HG03378 (cell line): ENCODE results near the gene NUTF2.
A peak's percentile ranks its signal among the peaks of the same experiment; 100 is the strongest.
"Not testable (repeated sequence)": the region's sequence is repeated elsewhere in the genome, so short reads cannot be mapped to it uniquely, and the experiment has no call there.

Experiments
- ATAC-seq: cut with Tn5 transposase; IDR thresholded peaks from one replicate; pipeline ENCODE4 v1.9.1; 2021; ENCODE audit warnings: mild to moderate bottlenecking, moderate library complexity; ENCODE audit not compliant: unreplicated experiment

The NUTF2 gene

DNA sequence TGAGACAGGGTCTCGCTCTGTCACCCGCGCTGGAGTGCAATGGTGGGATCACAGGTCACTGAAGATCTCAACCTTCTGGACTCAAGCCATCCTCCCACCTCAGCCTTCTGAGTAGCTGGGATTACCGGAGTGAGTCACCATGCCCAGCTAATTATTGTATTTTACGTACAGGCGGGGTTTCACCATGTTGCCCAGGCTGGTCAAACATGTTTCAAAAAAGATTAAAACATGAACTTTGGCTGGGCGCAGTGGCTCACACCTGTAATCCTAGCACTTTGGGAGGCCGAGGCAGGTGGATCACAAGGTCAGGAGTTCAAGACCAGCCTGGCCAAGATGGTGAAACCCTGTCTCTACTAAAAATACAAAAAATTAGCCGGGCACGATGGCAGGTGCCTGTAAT, 9.5 kb upstream of the NUTF2 start:
- not testable (repeated sequence) for ATAC-seq

DNA sequence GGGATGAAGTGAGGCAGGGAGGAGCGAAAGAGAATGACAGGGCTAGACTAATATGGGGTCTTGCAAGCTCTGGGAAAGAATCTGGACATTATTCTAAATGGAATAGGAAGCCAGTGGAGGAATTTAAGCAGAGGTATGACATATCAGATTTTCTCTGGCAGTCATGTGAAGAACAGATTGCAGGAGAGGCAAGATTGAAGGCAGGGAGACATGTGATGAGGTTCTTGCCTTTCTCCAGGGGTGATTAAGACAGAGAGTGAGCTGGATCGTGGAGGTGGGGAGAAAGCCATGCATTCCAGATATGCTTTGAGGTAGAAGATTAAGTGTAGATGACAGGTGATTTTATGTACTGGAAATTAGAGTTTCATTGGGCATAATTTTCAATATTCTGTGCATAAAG, 8.9 kb upstream of the NUTF2 start:
- ATAC-seq = no peak

DNA sequence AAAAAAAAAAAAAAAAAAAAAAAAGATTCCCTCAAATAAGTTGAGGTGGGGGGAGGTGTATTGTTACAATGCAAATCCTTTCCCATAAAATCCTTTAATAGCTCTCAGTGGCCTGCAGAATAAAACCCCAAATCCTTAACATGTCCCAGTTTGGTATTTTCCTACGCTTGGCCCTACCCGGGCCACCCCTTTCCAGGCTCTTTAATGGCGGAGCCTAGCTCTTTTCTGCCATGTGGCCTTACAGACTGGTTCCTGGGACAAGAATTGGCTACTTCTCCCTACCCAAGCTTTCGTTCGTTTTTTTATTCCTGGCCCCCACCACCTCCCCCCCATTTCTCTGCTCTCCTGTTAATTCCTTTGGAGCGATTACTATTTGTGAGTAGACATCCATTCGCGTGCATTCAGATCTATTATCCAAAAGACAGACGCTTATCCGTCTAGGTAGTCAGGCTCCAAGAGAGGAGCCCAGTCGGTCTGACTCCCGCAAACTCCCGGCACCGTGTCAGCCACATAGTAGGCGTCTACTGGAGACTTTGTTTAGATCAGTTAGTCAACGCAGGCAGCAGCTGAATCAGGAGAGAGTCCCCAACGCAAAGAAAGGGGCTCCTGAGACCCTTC, 5.4 kb upstream of the NUTF2 start:
- no peak for ATAC-seq

DNA sequence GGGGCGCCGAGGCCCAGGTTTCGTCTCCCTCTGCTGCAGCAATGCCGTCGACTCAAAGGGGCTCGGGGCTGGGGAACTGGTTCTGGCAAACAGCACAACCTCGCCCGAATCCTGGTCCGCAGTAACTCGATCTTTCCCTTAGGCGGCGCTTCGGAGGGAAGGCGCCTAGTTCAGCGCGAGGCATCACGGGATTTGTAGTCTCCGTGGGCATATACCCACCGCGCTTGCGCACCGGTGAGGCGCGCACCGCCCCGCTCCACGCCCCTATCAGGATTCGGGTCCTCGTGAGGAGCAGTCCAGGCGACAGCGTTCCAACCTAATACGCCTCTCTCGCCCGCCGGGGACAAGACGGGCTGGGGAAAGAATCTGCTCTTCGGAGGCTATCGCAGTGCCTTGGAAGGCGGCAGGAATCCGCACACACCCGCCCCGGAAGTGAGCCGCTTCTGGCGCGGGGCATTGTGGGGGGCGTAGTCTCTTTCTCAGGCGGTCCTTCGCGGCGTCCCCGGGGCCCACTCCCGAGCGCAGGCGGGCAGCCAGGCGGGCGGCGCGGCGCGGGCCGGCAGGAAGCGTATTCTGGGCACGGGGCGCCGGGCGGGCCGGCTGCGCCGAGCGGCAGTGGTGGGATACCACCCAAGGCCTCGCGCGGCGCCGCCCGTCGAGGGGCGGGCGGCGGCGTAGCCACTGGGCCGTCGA, 4.8 kb upstream of the NUTF2 start, which contains the start of gene THAP11:
THAP11 (plus strand) TSS at position 505 of the 693 bp plus-strand sequence. CDS start 235 bp downstream, outside the sequence.
- ATAC-seq = peak; percentile 48

DNA sequence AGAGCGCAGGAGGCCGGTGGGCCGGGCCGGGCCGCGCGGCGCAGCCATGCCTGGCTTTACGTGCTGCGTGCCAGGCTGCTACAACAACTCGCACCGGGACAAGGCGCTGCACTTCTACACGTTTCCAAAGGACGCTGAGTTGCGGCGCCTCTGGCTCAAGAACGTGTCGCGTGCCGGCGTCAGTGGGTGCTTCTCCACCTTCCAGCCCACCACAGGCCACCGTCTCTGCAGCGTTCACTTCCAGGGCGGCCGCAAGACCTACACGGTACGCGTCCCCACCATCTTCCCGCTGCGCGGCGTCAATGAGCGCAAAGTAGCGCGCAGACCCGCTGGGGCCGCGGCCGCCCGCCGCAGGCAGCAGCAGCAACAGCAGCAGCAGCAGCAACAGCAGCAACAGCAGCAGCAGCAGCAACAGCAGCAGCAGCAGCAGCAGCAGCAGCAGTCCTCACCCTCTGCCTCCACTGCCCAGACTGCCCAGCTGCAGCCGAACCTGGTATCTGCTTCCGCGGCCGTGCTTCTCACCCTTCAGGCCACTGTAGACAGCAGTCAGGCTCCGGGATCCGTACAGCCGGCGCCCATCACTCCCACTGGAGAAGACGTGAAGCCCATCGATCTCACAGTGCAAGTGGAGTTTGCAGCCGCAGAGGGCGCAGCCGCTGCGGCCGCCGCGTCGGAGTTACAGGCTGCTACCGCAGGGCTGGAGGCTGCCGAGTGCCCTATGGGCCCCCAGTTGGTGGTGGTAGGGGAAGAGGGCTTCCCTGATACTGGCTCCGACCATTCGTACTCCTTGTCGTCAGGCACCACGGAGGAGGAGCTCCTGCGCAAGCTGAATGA, 4.0 kb upstream of the NUTF2 start:
- ATAC-seq = no peak

DNA sequence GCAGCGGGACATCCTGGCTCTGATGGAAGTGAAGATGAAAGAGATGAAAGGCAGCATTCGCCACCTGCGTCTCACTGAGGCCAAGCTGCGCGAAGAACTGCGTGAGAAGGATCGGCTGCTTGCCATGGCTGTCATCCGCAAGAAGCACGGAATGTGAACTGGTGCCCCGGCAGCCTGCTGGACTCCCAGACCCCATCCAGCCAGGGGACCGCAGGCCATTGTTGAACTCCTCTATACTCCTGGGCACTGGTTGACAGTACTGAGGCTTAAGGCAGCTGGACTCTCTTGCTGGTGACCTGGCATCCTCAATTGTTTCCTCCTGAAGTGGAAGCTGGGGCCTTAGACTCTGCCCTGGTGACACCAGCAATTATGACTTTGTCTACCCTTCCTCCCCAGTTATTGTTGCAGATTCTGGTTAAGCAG, 3.4 kb upstream of the NUTF2 start:
- ATAC-seq = no peak

DNA sequence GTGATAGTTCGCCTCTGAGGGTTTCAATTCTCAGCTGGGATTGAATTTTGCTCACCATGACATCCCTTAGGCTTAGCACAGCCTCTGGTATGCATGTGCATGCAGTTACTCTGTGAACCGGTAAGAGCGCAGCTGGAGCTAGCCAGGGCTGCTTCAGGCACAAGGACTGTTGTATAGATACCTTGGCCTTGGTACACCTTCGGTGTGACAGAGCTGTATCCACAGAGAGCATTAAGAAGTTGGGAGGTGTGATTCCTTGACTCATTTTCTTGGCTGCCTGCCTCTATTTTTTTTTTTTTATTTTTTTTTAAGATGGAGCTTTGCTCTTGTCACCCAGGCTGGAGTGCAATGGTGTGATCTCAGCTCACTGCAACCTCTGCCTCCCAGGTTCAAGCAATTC, 2.2 kb upstream of the NUTF2 start:
- no peak for ATAC-seq

DNA sequence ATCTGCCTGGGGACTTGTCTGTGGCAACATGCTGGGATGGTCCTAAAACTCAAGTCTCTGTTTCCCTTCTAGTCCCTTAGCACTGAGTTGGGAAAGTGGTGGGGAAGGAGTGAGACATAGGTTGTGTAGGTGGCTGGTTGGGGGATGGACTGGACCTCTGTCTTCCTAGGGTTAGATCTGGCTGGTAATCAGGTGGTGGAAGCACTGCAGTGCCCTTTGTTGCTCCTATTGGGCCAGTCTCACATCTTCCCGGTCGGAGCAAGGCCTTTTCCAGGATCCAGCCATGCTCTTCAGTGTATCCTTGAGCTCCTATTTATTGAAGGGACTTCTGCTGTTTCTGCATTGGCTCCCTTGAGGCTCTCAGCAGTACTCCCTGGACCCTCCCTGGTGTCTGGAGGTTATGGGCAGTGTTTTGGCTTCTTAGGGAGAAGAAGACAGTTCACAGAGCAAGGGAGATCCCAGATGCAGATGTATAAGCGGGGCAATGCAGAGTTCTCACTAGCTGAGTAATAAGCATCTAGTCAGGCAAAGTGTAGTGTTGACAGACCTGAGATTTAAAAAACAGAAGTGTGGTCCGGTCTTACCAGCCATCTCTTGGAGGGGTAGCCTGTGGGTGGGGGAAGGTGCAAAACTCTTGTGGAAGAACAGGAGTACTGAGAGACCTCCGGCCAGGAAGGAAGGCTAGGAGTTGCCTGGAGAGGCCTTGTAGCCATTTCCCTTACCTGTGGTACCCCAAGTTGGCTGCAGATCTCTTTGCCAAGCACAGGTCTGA, 1.3 kb upstream of the NUTF2 start:
- ATAC-seq = no peak

DNA sequence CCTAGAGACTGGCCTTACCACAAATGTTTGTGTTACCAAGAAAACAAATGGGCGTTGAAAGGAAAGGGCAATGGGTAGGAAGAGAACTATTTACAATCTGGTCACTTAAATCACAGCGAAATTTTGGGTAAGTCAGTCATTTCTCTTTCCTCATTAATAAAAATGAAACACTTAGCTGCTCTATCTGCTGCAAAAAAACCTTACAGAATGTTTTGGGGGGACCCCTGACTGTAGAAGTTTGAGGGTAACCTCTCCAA, 742 bp upstream of the NUTF2 start:
- no peak for ATAC-seq

DNA sequence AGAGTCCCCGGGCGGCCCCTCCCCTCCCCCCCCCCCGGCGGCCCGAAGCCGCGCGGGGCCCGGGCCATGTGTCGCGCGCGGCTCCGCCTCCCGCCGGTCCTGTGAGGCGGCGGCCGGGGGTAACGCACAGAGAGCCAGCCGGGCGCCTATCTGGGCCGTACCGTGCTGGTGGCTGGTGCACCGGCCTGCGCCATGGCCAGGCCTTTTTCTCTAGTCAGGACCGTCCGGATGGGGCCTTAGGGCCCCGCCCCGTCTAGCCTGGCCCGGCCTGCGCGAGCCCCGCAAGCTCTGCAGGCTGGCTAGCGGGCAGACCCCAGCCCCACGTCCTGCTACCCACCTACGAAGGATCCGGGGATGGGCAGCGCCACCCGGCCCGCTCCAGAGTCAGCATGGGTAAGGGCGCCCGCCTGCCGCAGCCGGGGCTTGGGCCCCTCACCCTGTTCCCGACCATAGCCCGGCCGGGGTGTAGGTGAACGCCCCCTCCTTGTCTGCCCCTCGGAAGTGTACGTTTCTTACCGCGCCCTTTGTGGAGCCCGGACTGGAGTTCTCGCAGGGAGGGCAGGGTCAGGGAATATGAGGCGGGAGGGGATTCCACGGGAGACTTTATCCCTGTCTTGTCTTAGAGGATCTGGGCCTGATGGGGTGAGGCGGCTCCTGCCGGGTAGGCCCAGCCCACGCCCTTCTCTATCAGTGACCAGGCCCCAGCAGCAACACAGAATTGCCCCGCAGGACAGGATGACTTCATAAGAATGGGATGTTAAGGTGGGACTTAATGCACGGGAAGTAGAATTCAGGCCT, 530 bp downstream of the NUTF2 start, which contains the start of gene CENPT:
CENPT (minus strand) TSS at position 630 of the 798 bp plus-strand sequence. CDS start 13,834 bp downstream, outside the sequence.
- peak; percentile 18 for ATAC-seq

DNA sequence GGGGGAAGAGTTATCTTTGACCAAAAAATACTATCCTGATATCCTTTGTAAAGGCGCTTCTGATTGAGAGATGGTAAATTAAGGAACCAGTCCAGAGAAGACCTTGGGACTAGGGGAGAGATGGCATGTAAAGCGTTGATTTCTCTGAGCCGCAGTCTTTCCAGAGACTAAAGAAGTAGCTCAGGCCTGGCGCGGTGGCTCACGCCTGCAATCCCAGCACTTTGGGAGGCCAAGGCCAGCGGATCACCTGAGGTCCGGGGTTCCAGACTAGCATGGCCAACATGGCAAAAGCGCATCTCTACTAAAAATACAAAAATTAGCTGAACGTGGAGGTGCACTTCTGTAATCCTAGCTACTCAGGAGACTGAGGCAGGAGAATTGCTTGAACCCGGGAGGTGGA, 1.4 kb downstream of the NUTF2 start:
- no peak for ATAC-seq

DNA sequence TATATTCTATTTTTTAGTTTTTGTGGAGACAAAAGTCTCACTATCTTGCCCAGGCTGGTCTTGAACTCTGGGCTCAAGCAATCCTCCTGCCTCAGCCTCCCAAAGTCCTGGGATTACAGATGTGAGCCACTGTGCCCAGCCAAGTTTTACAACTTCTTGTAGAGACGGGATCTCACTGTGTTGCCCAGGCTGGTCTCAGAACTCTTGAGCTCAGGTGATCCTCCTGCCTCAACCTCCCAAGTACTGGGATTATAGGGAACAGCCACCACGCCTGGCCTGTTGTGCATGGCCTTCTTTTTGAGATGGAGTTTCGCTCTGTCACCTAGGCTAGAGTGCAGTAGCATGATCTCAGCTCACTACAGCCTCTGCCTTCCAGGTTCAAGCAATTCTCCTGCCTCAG, 6.9 kb downstream of the NUTF2 start:
- no peak for ATAC-seq

DNA sequence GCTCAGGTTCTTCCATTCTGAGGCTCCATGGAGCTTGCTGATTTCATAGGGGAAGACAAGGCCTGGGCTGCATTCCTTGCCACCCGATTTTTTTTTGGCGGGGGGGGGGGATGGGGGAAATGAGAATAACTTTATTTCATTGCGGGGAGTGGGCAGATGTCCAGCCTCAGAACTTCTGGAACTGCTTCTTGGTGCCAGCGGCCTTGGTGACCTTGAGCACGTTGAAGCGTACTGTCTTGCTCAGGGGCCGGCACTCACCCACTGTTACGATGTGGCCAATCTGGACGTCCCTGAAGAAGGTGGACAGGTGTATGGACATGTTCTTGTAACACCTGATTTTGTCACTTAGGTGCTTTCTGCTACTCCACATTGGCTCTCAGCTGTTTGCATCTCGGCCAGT, 9.1 kb downstream of the NUTF2 start:
- no peak for ATAC-seq

DNA sequence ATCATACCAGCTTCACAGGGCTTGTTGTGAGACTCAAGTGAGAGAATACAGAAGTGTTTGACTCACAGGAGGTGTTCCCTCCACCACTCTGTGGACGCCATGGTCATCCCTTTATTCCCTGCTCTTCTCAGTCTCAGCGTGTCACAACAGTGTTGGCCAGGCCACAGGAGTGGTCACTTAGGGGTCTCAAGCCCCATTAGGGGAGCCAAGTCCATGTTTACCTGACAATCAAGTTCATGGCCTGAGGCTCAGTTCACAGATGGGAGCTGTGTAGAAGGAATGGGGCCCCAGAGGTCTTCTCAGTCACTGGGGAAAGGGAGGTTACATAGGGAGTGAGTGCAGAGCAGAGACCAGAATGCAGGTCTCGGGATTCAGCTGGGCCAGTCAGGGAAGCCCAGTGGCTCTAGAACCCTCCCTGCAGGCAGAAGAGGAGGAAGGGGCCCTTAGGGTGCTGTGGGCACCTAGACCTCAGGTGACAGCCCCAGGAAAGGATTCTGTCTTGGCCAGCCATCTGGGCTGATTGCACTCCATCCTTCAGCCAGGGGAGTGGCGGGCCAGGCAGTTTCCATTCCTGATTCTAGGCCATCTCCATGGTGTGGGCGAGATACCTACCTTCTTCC, 10.3 kb downstream of the NUTF2 start:
- no peak for ATAC-seq

DNA sequence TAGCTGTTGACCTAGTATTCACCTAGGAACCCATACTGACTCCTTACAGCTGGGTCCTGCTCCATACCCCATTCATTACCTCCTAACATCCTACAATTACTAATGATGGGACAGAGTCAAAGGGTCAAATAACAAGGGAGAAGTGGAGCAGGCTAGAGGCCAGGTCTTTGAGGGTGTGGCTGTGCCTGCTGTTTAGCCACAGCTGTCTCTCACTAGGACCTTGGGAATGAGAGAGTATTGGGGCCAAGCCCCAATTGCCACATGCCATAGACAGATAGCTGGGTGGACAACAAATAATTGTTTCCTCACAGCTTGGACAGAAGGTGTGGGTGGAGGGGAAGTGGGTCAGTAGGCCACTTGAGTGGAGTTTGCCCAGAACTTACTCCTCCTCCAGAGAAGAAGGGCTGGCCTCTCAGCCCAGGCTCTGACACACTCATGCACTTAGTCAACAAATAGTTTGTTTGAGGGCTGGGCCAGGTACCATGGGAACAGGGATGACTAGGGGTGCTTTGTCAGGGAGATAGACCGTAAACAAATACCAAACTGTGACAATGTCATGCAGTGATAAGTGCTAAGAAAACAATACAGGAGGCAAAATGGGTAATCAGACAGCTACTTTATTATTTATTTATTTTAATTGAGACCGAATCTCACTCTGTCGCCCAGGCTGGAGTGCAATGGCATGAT, 11.0 kb downstream of the NUTF2 start:
- no peak for ATAC-seq

DNA sequence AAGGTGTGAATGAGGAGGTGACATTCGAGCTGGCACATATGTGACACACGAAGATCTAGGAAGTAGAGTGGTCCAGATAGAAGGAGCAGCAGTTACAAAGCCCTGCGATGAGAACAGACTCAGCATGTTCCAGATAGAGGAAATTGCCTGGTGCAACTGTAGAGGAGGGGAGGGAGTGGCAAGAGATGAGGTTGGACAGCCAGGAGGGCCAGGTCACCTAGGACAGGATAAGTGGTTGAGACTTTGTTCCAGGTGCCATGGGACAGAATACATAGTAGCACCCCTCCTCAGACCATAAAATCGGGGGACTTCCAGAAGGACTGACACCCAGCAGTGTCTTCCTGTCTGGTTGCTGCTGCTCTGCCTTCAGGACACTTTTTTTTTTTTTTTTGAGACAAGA, 11.8 kb downstream of the NUTF2 start:
- no peak for ATAC-seq

DNA sequence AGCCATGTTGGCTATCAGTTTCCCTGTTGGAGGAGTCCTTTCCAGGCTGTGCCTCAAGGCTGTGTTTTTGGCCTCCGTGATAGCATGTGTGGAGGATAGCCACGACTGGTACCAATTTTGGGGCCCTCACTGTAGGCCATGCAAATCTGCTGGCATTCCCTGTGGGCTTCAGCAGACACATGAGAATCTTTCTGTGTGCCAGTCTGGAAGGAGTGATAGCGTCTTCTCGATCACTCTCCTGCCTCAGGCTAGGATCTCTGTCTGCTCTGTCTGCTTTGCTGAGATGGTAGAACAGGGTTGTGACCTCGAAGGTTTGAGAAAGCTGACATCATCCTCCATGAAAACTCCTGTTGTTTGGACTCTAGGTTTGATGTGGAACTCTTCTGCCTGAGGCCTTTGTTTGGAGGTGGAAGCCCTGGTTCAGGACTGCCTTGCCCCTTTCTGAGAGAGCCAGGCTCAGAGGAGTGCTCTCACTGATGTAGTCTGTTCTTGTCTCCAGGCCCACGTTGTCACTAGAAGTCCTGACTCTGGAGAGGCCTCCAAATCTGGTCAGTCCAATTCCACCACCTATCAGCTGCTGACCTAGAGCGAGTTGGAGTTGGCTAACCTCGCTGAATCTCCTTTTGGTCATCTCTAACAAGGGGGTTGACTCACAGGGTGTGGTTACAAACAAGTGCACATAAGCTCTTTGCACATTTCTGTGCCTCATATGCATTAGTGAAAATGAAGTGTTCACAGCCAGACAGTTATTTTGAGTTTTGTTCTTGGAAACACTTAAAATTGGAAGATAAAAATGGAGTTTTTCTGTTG, 14.1 kb downstream of the NUTF2 start:
- no peak for ATAC-seq

DNA sequence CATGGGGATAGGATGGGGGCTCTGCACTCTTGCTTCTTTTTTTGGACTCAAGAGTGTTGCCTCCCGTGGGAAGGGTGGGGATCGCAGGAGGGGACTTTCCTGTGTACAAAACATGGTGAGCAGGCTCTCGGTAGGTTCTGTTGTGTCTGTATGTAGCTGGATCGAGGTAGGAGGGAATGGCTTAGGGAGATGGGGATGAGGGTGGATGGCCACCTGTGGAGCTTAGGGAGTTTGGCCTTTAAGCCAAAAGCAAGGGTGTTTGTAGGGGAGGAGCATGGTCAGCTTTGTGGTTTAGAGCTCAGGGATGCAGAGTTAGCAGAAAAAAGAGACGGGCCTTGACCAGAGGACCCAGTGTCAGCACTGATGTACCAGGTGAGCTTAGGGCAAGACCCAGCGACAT, 15.1 kb downstream of the NUTF2 start:
- no peak for ATAC-seq
